WERI-Rb-1 (cell line): ENCODE measurements around the gene PCOLCE2.

ENCODE experiments used
- DNase-seq: peaks from one replicate; pipeline ENCODE4 v3.0.0-alpha.2; 2020
- H3K27ac ChIP-seq: fragments of 250-450 bp; sonication (Bioruptor Pico); 2 replicates; pipeline ENCODE4 v1.5.1; 2020; ENCODE audit warnings: mild to moderate bottlenecking, moderate library complexity
- H3K27me3 ChIP-seq: fragments of 250-450 bp; sonication (Bioruptor Pico); 2 replicates; pipeline ENCODE4 v1.5.1; 2021; ENCODE audit warnings: mild to moderate bottlenecking, low read depth, moderate library complexity; ENCODE audit not compliant: insufficient read depth, severe bottlenecking
- H3K36me3 ChIP-seq: fragments of 250-450 bp; sonication (Bioruptor Pico); 2 replicates; pipeline ENCODE4 v1.5.1; 2020; ENCODE audit warnings: mild to moderate bottlenecking, moderate library complexity
- H3K4me3 ChIP-seq: 2 replicates; pipeline ENCODE4 v1.5.1; 2011; ENCODE audit warnings: low read depth, mild to moderate bottlenecking, control low read depth, low read length
- H3K9me3 ChIP-seq: fragments of 250-450 bp; sonication (Bioruptor Pico); 2 replicates; pipeline ENCODE4 v1.5.1; 2021; ENCODE audit warnings: mild to moderate bottlenecking, moderate library complexity; ENCODE audit not compliant: severe bottlenecking
- TF ChIP-seq, protein P1 (sequence below): IDR thresholded peaks from 2 replicates; pipeline ENCODE4 v1.5.1; 2011; ENCODE audit warnings: low read depth, mild to moderate bottlenecking, control low read depth, inconsistent platforms, low read length

PCOLCE2 gene

DNA sequence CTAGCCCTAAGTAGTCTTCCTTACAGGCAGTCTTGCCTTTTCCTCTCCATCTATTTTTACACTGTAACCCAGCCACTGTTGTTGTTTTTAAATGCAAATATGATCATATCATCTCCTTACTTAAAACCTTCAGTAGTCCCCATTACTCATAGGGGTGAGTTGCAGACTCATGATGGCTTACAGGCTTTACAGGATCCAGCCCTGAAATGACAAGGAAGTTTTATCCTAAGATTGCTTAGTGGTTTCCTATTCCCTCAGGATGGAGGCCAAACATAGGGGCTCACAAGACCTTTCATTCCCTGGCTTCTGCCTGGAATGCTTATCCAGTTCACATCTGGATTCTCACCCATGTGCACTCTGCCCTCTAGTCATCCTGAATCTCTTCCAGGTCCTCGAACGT, 27.7 kb upstream of the PCOLCE2 start:
- Histone ChIP-seq H3K9me3 (no peaks in the 10 kb centered on the region), H3K27ac (no peak overlapping the region), H3K4me3 (no peak overlapping the region), H3K27me3 (no peaks in the 10 kb centered on the region), H3K36me3 (no peaks in the 10 kb centered on the region)
- no peak for DNase-seq
- TF ChIP-seq, protein P1, sequence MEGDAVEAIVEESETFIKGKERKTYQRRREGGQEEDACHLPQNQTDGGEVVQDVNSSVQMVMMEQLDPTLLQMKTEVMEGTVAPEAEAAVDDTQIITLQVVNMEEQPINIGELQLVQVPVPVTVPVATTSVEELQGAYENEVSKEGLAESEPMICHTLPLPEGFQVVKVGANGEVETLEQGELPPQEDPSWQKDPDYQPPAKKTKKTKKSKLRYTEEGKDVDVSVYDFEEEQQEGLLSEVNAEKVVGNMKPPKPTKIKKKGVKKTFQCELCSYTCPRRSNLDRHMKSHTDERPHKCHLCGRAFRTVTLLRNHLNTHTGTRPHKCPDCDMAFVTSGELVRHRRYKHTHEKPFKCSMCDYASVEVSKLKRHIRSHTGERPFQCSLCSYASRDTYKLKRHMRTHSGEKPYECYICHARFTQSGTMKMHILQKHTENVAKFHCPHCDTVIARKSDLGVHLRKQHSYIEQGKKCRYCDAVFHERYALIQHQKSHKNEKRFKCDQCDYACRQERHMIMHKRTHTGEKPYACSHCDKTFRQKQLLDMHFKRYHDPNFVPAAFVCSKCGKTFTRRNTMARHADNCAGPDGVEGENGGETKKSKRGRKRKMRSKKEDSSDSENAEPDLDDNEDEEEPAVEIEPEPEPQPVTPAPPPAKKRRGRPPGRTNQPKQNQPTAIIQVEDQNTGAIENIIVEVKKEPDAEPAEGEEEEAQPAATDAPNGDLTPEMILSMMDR, result no peak

DNA sequence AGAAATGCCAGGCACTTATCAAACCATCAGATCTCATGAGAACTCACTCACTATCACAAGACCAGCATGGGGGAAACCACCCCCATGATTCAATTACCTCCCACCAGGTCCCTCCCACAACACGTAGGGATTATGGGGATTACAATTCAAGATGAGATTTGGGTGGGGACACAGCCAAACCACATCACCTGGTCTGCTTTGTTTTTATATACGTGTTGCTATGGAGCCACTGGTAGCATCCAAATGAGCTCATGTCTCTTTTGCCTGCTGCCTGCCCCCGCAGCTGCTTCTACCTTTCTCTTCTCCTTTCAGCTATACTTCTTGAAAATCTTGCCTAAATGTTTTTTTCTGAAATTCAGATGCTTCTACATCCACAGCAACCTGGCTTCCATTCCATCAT, 26.8 kb upstream of the PCOLCE2 start:
- H3K4me3 ChIP-seq, result no peak overlapping the region
- TF ChIP-seq, protein P1, result no peak
- H3K36me3 ChIP-seq, result no peaks in the 10 kb centered on the region
- no peak overlapping the region for H3K27ac ChIP-seq
- H3K27me3 ChIP-seq, result no peaks in the 10 kb centered on the region
- no peaks in the 10 kb centered on the region for H3K9me3 ChIP-seq
- DNase-seq, result no peak

DNA sequence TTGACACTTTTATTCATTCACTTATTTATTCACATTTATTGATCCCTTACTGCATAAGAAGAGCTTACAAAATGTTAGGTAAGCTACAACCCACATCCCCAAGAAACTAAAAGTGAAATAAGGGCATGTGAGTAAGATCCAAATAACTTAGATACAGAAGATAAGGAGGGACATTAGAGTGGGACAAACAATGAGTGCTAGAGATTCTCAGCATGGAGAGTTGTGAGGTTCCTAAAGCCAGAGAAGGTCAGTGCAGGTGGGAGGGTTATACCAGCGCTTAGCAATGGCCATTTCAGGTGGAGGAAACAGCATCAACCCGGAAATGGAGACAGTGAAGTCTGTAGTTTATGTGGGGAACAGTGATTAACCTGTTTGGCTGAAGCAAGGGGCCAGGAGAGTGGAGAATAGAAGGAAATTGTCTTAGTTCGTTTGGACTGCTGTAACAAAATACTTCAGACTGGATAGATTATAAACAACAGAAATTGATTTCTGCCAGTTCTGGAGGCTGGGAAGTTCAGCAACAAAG, 25.5 kb upstream of the PCOLCE2 start:
- H3K27ac ChIP-seq, result no peak overlapping the region
- H3K9me3 ChIP-seq, result no peaks in the 10 kb centered on the region
- no peaks in the 10 kb centered on the region for H3K27me3 ChIP-seq
- H3K4me3 ChIP-seq, result no peak overlapping the region
- TF ChIP-seq, protein P1, result no peak
- DNase-seq, result no peak
- H3K36me3 ChIP-seq, result no peaks in the 10 kb centered on the region

DNA sequence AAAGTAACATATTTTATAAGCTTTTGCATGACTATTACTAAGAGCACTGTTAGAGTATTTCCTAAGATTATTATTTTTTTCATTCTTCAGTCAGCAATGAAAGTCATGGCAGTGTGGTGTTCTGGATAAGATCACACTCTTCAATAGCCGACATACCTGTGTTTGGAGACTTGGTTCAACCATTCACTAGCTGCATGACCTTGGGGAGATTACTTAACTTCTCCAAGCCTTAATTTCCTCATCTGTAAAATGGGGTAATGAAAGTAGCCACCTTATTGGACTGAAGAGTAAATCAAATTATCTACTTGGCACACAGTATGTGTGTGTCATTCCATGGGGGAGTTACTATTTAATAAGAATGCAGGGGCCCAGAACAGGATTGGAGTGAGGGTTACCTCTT, 24.5 kb upstream of the PCOLCE2 start:
- Histone ChIP-seq H3K27ac (no peak overlapping the region), H3K9me3 (no peaks in the 10 kb centered on the region), H3K27me3 (no peaks in the 10 kb centered on the region), H3K36me3 (no peaks in the 10 kb centered on the region), H3K4me3 (no peak overlapping the region)
- DNase-seq, result no peak
- TF ChIP-seq, protein P1, result no peak

GRCh38 chr3:142912402-142913172, 23.7 kb upstream of the PCOLCE2 start:
- no peaks in the 10 kb centered on the region for H3K9me3 ChIP-seq
- H3K27ac ChIP-seq, result no peak overlapping the region
- no peak overlapping the region for H3K4me3 ChIP-seq
- TF ChIP-seq, protein P1, result no peak
- H3K27me3 ChIP-seq, result no peaks in the 10 kb centered on the region
- no peaks in the 10 kb centered on the region for H3K36me3 ChIP-seq
- DNase-seq, result no peak
